Tibial nerve (tissue), 3 donors: ENCODE results near the gene SPI1.

Experiments
- CTCF ChIP-seq, 5 experiments: fragments of 200-600 bp in 3 of 5; fragments of 450-650 bp in 2 of 5; sonication (generic) in 3 of 5; IDR thresholded peaks; one replicate each; pipeline ENCODE4 v1.5.1; 2016 to 2019; ENCODE audit warnings: antibody characterized with exemption in 5 of 5, mild to moderate bottlenecking in 3 of 5, moderate library complexity in 2 of 5
- POLR2A ChIP-seq, 2 donors: fragments of 450-650 bp; IDR thresholded peaks; one replicate each; pipeline ENCODE4 v1.6.1; 2017; ENCODE audit warnings: antibody characterized with exemption in 2 of 2, mild to moderate bottlenecking in 2 of 2, moderate library complexity in 2 of 2

GRCh38 chr11:47329431-47329986 lies 48.8 kb downstream of the SPI1 start:
- no peak for TF ChIP-seq POLR2A (IDR thresholded peaks at IDR 0.05)
- no peak for TF ChIP-seq CTCF (IDR thresholded peaks at IDR 0.05)
